DOHH2 (cell line): Measurements from ENCODE around the gene CRYBG1.
"Not testable (repeated sequence)": the region's sequence is repeated elsewhere in the genome, so short reads cannot be mapped to it uniquely, and the experiment has no call there.

Source experiments
- H3F3A ChIP-seq: fragments of 200-600 bp; sonication (generic), shearing (Covaris generic); 2 replicates; pipeline ENCODE4 v1.6.0; 2016; ENCODE audit warnings: antibody characterized with exemption, mild to moderate bottlenecking; ENCODE audit not compliant: control insufficient read depth, insufficient read depth
- H3K27ac ChIP-seq: fragments of 200-600 bp; sonication (generic); 2 replicates; pipeline ENCODE4 v1.5.1; 2014; ENCODE audit warnings: low read depth, mild to moderate bottlenecking, low read length, moderate library complexity
- H3K27me3 ChIP-seq: fragments of 200-600 bp; sonication (generic); 2 replicates; pipeline ENCODE4 v1.6.1; 2014; ENCODE audit warnings: mild to moderate bottlenecking, low read length, mixed read lengths; ENCODE audit not compliant: control insufficient read depth
- H3K36me3 ChIP-seq: fragments of 200-600 bp; sonication (generic); 2 replicates; pipeline ENCODE4 v1.6.1; 2014; ENCODE audit warnings: mild to moderate bottlenecking, low read length, moderate library complexity, mixed read lengths; ENCODE audit not compliant: control insufficient read depth
- H3K4me1 ChIP-seq: fragments of 200-600 bp; sonication (generic); 2 replicates; pipeline ENCODE4 v1.6.1; 2014; ENCODE audit warnings: mild to moderate bottlenecking, low read length, mixed read lengths; ENCODE audit not compliant: control insufficient read depth
- H3K4me2 ChIP-seq: fragments of 200-600 bp; sonication (generic); 2 replicates; pipeline ENCODE4 v1.6.0; 2014; ENCODE audit warnings: mild to moderate bottlenecking, low read length, moderate library complexity
- H3K4me3 ChIP-seq: fragments of 200-600 bp; sonication (generic); 2 replicates; pipeline ENCODE4 v1.5.1; 2014; ENCODE audit warnings: mild to moderate bottlenecking, low read length, mixed read lengths
- H3K79me2 ChIP-seq: fragments of 200-600 bp; sonication (generic); 2 replicates; pipeline ENCODE4 v1.6.1; 2014; ENCODE audit warnings: mild to moderate bottlenecking, low read length, mixed read lengths; ENCODE audit not compliant: control insufficient read depth
- H3K9me2 ChIP-seq: fragments of 200-600 bp; sonication (generic); replicated peaks from 2 replicates; pipeline ENCODE4 v1.6.1; 2014; ENCODE audit warnings: mild to moderate bottlenecking, low read length, mixed read lengths; ENCODE audit not compliant: control insufficient read depth
- H3K9me3 ChIP-seq: fragments of 200-600 bp; sonication (generic); 2 replicates; pipeline ENCODE4 v1.6.1; 2014; ENCODE audit warnings: antibody characterized with exemption, low read length, mixed read lengths; ENCODE audit not compliant: control insufficient read depth, insufficient read depth
- H4K20me1 ChIP-seq: fragments of 200-600 bp; sonication (generic); 2 replicates; pipeline ENCODE4 v1.6.0; 2014; ENCODE audit warnings: low read depth, mild to moderate bottlenecking, antibody characterized with exemption, low read length, moderate library complexity; ENCODE audit not compliant: control insufficient read depth, insufficient read depth
- EZH2phosphoT487 ChIP-seq: fragments of 200-600 bp; sonication (generic); IDR thresholded peaks from 2 replicates; pipeline ENCODE4 v1.6.1; 2017; ENCODE audit warnings: borderline replicate concordance, mild to moderate bottlenecking, antibody characterized with exemption, low read length, moderate library complexity, mixed read lengths
- TF ChIP-seq, protein P1 (sequence below): fragments of 200-600 bp; sonication (generic); IDR thresholded peaks from one replicate; pipeline ENCODE4 v1.5.1; 2014; ENCODE audit warnings: antibody characterized with exemption, mild to moderate bottlenecking, low read depth, low read length; ENCODE audit not compliant: poor library complexity, severe bottlenecking

Gene CRYBG1

DNA sequence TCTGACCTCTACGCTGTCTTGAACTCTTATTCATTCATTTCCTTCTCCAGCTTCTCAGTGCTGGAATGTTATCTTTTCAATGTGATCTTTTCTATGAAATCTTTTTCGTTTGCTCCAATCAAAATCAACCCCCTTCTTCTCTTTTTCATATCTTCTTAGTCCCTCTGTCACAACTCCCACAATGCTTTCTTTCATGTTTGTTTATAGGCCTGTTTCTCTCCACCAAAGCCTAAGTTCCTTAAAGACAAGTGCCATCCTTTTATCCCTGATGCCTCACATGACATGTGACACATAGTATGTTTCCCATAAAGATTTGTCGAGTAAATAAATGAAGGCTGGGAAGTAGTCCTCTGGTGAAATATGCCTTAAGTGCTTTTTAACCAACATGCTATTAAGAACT lies 38.1 kb downstream of the CRYBG1 start:
- Histone ChIP-seq H3F3A (no peaks in the 10 kb centered on the region), H3K4me1 (no peaks in the 10 kb centered on the region), H3K27ac (no peak overlapping the region), H4K20me1 (no peaks in the 10 kb centered on the region), H3K36me3 (no peaks in the 10 kb centered on the region), H3K4me2 (no peak overlapping the region), H3K4me3 (no peak overlapping the region), H3K79me2 (no peaks in the 10 kb centered on the region), H3K9me3 (no peaks in the 10 kb centered on the region), H3K27me3 (peaks cover 10% of the 10 kb centered on the region), H3K9me2 (no peaks in the 10 kb centered on the region)
- TF ChIP-seq, protein P1, sequence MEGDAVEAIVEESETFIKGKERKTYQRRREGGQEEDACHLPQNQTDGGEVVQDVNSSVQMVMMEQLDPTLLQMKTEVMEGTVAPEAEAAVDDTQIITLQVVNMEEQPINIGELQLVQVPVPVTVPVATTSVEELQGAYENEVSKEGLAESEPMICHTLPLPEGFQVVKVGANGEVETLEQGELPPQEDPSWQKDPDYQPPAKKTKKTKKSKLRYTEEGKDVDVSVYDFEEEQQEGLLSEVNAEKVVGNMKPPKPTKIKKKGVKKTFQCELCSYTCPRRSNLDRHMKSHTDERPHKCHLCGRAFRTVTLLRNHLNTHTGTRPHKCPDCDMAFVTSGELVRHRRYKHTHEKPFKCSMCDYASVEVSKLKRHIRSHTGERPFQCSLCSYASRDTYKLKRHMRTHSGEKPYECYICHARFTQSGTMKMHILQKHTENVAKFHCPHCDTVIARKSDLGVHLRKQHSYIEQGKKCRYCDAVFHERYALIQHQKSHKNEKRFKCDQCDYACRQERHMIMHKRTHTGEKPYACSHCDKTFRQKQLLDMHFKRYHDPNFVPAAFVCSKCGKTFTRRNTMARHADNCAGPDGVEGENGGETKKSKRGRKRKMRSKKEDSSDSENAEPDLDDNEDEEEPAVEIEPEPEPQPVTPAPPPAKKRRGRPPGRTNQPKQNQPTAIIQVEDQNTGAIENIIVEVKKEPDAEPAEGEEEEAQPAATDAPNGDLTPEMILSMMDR, result no peak
- no peak for TF ChIP-seq EZH2phosphoT487

DNA sequence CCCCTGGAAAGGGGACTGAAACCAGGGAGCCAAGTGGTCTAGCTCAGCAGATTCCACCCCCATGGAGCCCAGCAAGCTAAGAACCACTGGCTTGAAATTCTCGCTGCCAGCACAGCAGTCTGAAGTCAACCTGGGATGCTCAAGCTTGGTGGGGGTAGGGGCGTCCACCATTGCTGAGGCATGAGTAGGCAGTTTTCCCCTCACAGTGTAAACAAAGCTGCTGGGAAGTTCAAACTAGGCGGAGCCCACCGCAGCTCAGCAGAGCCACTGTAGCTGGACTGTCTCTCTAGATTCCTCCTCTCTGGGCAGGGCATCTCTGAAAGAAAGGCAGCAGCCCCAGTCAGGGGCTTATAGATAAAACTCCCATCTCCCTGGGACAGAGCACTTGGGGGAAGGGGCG lies 44.5 kb downstream of the CRYBG1 start:
- H3K27ac ChIP-seq, H3K9me2 ChIP-seq, H3K4me1 ChIP-seq, H4K20me1 ChIP-seq, H3K36me3 ChIP-seq, H3K79me2 ChIP-seq, H3K4me2 ChIP-seq, H3K9me3 ChIP-seq, H3K27me3 ChIP-seq, H3F3A ChIP-seq, H3K4me3 ChIP-seq: not testable (repeated sequence)

DNA sequence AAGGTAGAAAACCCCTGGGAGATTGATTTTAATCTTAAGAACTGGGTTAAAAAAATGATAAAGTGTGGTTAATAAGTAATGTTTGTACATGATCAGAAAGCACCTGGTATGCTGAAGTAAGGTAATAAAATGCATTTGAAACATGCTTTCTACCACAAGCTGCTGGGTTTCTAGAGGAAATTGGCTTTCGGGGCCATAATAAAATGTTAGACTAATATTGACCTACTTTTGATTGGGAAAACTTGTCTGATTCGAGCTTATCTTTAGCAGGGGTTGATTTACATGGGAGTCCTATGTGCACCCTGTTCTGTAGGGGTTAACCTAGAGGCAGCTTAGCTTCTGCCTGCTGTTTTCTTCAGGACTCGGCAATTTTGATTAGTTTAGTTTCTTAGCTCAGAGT lies 50.5 kb downstream of the CRYBG1 start:
- H3K4me1 ChIP-seq, result no peaks in the 10 kb centered on the region
- H3K9me3 ChIP-seq, result no peaks in the 10 kb centered on the region
- no peaks in the 10 kb centered on the region for H4K20me1 ChIP-seq
- peaks cover 18% of the 10 kb centered on the region for H3K27me3 ChIP-seq
- no peak overlapping the region for H3K27ac ChIP-seq
- H3K36me3 ChIP-seq, result no peaks in the 10 kb centered on the region
- TF ChIP-seq, protein P1, result no peak
- no peak for TF ChIP-seq EZH2phosphoT487
- no peaks in the 10 kb centered on the region for H3K79me2 ChIP-seq
- no peak overlapping the region for H3K4me2 ChIP-seq
- H3K4me3 ChIP-seq, result no peak overlapping the region
- no peaks in the 10 kb centered on the region for H3K9me2 ChIP-seq
- no peaks in the 10 kb centered on the region for H3F3A ChIP-seq

- H3F3A ChIP-seq, result no peaks in the 10 kb centered on the region
- no peaks in the 10 kb centered on the region for H3K4me1 ChIP-seq
- H3K27ac ChIP-seq, result no peak overlapping the region
- H4K20me1 ChIP-seq, result no peaks in the 10 kb centered on the region
- no peak overlapping the region for H3K4me2 ChIP-seq
- no peaks in the 10 kb centered on the region for H3K79me2 ChIP-seq
- no peaks in the 10 kb centered on the region for H3K9me3 ChIP-seq
- H3K4me3 ChIP-seq, result no peak overlapping the region
- H3K9me2 ChIP-seq, result no peaks in the 10 kb centered on the region
- H3K27me3 ChIP-seq, result peaks cover 20% of the 10 kb centered on the region
- no peaks in the 10 kb centered on the region for H3K36me3 ChIP-seq
- TF ChIP-seq EZH2phosphoT487, result no peak
- TF ChIP-seq, protein P1, result no peak
Measured at GRCh38 chr6:106411643-106412200, 51.2 kb downstream of the CRYBG1 start.
